Measurements from ENCODE around the gene ARRB1.

The ARRB1 gene

DNA sequence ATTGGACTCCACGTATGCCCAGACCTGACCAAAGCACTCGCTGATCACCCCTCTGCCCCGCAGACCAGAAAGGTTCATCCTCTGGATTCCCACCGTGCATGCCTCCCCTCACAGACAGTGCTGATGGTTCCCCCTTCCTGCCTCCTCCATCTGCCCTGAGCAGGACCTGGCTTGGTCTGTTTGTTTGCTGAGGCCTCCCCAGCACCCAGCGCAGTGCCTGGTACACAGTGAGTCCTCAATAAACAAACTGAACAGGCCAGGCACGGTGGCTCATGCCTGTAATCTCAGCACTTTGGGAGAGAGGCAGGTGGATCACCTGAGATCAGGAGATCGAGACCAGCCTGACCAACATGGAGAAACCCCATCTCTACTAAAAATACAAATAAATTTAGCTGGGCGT, 24.2 kb upstream of the ARRB1 start:
- H4K20me1 ChIP-seq (ENCODE audit: insufficient read depth, low read length): no peaks in the 10 kb centered on the region
- H3K36me3 ChIP-seq (replicated peaks; ENCODE audit: insufficient read depth, low read length): no peaks in the 10 kb centered on the region

DNA sequence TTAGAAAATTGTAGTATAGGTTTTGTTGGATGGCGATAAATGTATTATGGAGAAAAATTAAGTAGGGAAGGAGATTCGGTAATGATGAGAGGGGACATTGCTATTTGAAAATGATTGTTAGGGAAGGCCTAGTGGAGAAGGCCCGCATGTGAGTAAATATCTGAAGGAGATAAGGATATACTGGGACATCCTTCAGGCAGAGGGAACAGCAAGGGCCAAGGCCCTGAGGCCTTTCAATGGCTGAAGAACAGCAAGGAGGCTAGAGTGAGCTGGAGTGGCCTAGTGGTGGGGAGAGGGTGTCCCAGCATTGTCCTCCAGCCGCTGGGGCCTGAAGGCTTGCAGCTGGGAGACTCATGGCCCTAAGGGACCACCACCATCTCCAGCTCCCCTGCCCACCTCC, 23.2 kb upstream of the ARRB1 start:
- H3K27ac ChIP-seq (ENCODE audit: low read length): no peak overlapping the region
- no peak overlapping the region for H3K4me2 ChIP-seq (ENCODE audit: low read depth, low read length)
- no peak overlapping the region for H3K4me3 ChIP-seq (ENCODE audit: low read length)
- no peak overlapping the region for H2AFZ ChIP-seq (ENCODE audit: low read length)
- TF ChIP-seq EZH2 (optimal IDR thresholded peaks at IDR 0.05; ENCODE audit: low read depth, low read length) (no peak), EZH2phosphoT487 (IDR thresholded peaks at IDR 0.05; ENCODE audit: low read length) (no peak), CTCF (IDR thresholded peaks at IDR 0.05; ENCODE audit: low read length) (no peak)
- H3K36me3 ChIP-seq (replicated peaks; ENCODE audit: insufficient read depth, low read length): no peaks in the 10 kb centered on the region
- no peaks in the 10 kb centered on the region for H4K20me1 ChIP-seq (ENCODE audit: insufficient read depth, low read length)
- H3K27me3 ChIP-seq (replicated peaks; ENCODE audit: insufficient read depth, low read length): peaks cover 9% of the 10 kb centered on the region
- H3K9me2 ChIP-seq (replicated peaks; ENCODE audit: insufficient read depth, low read length): no peaks in the 10 kb centered on the region
- DNase-seq: no peak
- no peaks in the 10 kb centered on the region for H3K9me3 ChIP-seq (replicated peaks; ENCODE audit: insufficient read depth, low read length)
- no peaks in the 10 kb centered on the region for H3K79me2 ChIP-seq (ENCODE audit: low read length)
- no peaks in the 10 kb centered on the region for H3K4me1 ChIP-seq (ENCODE audit: low read length)
- H3F3A ChIP-seq (ENCODE audit: insufficient read depth, low read length): no peaks in the 10 kb centered on the region
- H3K9ac ChIP-seq (ENCODE audit: low read length): no peak overlapping the region

More for the DNA sequence above, 24.2 kb upstream of the ARRB1 start:
- Histone ChIP-seq H3K4me3 (ENCODE audit: low read length) (no peak overlapping the region), H3K9me3 (replicated peaks; ENCODE audit: insufficient read depth, low read length) (no peaks in the 10 kb centered on the region), H3K9ac (ENCODE audit: low read length) (no peak overlapping the region), H3K9me2 (replicated peaks; ENCODE audit: insufficient read depth, low read length) (no peaks in the 10 kb centered on the region), H3K79me2 (ENCODE audit: low read length) (no peaks in the 10 kb centered on the region), H3K4me1 (ENCODE audit: low read length) (no peaks in the 10 kb centered on the region), H3K4me2 (ENCODE audit: low read depth, low read length) (no peak overlapping the region), H2AFZ (ENCODE audit: low read length) (no peak overlapping the region), H3F3A (ENCODE audit: insufficient read depth, low read length) (no peaks in the 10 kb centered on the region), H3K27me3 (replicated peaks; ENCODE audit: insufficient read depth, low read length) (peaks cover 9% of the 10 kb centered on the region), H3K27ac (ENCODE audit: low read length) (no peak overlapping the region)
- no peak for TF ChIP-seq EZH2phosphoT487 (IDR thresholded peaks at IDR 0.05; ENCODE audit: low read length)
- TF ChIP-seq CTCF (IDR thresholded peaks at IDR 0.05; ENCODE audit: low read length): no peak
- no peak for TF ChIP-seq EZH2 (optimal IDR thresholded peaks at IDR 0.05; ENCODE audit: low read depth, low read length)
- no peak for DNase-seq

DNA sequence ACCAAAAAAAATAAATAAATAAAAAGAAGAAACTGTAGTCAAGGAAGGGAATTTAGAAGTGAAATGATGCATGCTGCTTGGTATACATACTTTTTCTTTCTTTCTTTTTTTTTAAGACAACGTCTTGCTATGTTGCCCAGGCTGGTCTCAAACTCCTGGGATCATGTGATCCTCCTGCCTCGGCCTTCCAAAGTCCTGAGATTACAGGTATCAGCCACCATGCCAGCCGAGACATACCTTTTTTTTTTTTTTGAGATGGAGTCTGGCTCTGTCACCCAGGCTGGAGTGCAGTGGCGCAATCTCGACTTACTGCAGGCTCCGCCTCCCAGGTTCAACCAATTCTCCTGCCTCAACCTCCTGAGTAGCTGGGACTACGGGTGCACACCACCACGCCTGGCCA, 21.7 kb upstream of the ARRB1 start:
- Histone ChIP-seq H3K79me2 (ENCODE audit: low read length) (no peaks in the 10 kb centered on the region), H3K4me2 (ENCODE audit: low read depth, low read length) (no peak overlapping the region), H3K9me2 (replicated peaks; ENCODE audit: insufficient read depth, low read length) (no peaks in the 10 kb centered on the region), H3K27ac (ENCODE audit: low read length) (no peak overlapping the region), H2AFZ (ENCODE audit: low read length) (no peak overlapping the region), H3K4me1 (ENCODE audit: low read length) (no peaks in the 10 kb centered on the region), H3K4me3 (ENCODE audit: low read length) (no peak overlapping the region), H3F3A (ENCODE audit: insufficient read depth, low read length) (no peaks in the 10 kb centered on the region), H4K20me1 (ENCODE audit: insufficient read depth, low read length) (no peaks in the 10 kb centered on the region), H3K27me3 (replicated peaks; ENCODE audit: insufficient read depth, low read length) (peaks cover 9% of the 10 kb centered on the region), H3K9me3 (replicated peaks; ENCODE audit: insufficient read depth, low read length) (no peaks in the 10 kb centered on the region), H3K9ac (ENCODE audit: low read length) (no peak overlapping the region), H3K36me3 (replicated peaks; ENCODE audit: insufficient read depth, low read length) (no peaks in the 10 kb centered on the region)
- no peak for DNase-seq
- no peak for TF ChIP-seq EZH2phosphoT487 (IDR thresholded peaks at IDR 0.05; ENCODE audit: low read length)
- no peak for TF ChIP-seq EZH2 (optimal IDR thresholded peaks at IDR 0.05; ENCODE audit: low read depth, low read length)
- no peak for TF ChIP-seq CTCF (IDR thresholded peaks at IDR 0.05; ENCODE audit: low read length)
